ENCODE data around the gene FBXW12. TPM values are rescaled to one million over a fixed set of nuclear protein-coding genes. Genes with fewer than 3 reads are reported as not detected.
A peak's percentile ranks its signal among the peaks of the same experiment; 100 is the strongest.

The FBXW12 gene
- total RNA-seq, 1 donor from 2014 or later = not detected

DNA sequence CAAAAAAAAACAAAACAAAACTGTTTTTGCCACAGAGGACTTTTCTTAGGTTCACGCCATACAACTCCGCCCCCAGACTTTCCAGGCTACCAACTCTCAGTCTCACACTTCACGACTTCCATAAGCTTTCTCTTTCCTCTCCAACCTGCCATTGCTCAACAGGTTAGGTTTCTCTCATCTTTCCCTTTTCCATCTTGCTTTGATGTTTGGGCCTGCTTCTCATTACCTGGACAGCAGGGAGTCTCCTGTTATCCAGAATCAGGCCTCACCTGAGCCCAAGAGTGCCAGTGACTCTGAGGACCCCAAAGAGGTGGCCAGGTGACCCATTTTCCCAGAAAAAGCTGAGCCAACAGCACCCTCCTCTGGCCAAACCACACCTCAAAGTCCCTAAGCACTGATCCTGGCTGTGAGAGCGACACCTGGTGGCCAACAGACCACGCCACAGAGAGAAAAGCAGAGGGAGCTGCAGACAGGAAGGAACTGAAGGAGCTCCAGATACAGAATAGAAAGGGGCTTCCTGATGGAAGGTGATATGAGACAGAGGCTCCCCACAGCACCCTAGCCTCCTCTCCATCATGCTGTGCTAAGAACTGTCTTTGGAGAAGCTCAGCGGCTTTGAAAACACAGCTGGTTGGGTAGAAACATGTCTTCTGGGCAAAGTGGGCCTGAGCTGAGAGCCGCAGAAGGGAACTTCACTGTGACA, 63.9 kb downstream of the FBXW12 start:
- TF ChIP-seq, protein P1, sequence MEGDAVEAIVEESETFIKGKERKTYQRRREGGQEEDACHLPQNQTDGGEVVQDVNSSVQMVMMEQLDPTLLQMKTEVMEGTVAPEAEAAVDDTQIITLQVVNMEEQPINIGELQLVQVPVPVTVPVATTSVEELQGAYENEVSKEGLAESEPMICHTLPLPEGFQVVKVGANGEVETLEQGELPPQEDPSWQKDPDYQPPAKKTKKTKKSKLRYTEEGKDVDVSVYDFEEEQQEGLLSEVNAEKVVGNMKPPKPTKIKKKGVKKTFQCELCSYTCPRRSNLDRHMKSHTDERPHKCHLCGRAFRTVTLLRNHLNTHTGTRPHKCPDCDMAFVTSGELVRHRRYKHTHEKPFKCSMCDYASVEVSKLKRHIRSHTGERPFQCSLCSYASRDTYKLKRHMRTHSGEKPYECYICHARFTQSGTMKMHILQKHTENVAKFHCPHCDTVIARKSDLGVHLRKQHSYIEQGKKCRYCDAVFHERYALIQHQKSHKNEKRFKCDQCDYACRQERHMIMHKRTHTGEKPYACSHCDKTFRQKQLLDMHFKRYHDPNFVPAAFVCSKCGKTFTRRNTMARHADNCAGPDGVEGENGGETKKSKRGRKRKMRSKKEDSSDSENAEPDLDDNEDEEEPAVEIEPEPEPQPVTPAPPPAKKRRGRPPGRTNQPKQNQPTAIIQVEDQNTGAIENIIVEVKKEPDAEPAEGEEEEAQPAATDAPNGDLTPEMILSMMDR (IDR thresholded peaks at IDR 0.05) = peak; percentile 99
- DNase-seq = peak; percentile 90
- no peak overlapping the region for H3K4me3 ChIP-seq
- peaks cover 17% of the 10 kb centered on the region for H3K4me1 ChIP-seq
- peak overlapping the region; percentile 70 for H3K27ac ChIP-seq
- peaks cover 14% of the 10 kb centered on the region for H3K36me3 ChIP-seq
- no peaks in the 10 kb centered on the region for H3K9me3 ChIP-seq
- no peaks in the 10 kb centered on the region for H3K27me3 ChIP-seq
- intact Hi-C loops (cut with DNase I) = loop anchor here (5.0 kb wide), 2 partner anchors 34 to 204 kb away; no protein-coding TSS in a partner anchor
- ATAC-seq = peak; percentile 74

DNA sequence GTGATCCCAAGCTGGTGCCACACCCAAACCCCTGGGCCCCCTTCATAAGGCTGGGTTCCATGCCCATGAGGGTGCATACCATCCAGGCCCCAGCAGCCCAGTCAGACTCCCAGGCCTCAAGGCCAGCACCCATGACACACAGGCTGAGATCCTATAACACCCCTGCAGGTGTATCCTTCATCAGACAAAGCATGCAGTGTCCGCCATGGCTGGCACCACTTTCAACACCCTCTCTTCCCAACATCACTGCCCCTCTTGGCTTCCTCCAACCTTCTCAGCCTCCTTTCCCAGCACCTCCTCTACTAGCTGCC, 64.4 kb downstream of the FBXW12 start:
- TF ChIP-seq, protein P1 (IDR thresholded peaks at IDR 0.05) = no peak
- Histone ChIP-seq H3K27ac (no peak overlapping the region), H3K4me3 (no peak overlapping the region), H3K4me1 (peaks cover 21% of the 10 kb centered on the region), H3K27me3 (no peaks in the 10 kb centered on the region), H3K9me3 (no peaks in the 10 kb centered on the region), H3K36me3 (peaks cover 15% of the 10 kb centered on the region)
- no peak for ATAC-seq
- no peak for DNase-seq
- intact Hi-C loops (cut with DNase I) = loop anchor here (5.0 kb wide), 2 partner anchors 34 to 204 kb away; no protein-coding TSS in a partner anchor

DNA sequence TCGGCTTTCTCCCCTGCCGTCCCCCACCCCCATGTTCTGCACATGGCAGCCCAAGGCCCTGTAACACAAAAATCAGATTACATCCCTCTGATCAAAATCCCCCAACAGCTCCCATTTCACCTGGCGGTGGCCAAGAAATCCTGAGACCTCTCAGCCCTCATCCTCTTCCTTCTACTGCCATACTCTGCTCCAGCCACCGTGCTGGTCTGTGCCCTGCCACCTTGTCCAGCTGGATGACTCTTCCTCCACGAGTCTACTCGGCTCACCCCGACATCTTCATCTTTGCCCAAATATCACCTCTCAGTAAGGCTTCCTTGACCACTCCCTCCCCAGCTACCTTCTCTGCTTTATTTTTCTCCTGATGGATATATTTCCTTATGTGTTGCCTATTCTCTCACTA, 64.8 kb downstream of the FBXW12 start:
- Histone ChIP-seq H3K4me1 (peaks cover 25% of the 10 kb centered on the region), H3K4me3 (no peak overlapping the region), H3K36me3 (peaks cover 18% of the 10 kb centered on the region), H3K27ac (no peak overlapping the region), H3K27me3 (no peaks in the 10 kb centered on the region), H3K9me3 (no peaks in the 10 kb centered on the region)
- no peak for ATAC-seq
- DNase-seq = no peak
- intact Hi-C loops (cut with DNase I) = loop anchor here (5.0 kb wide), 2 partner anchors 35 to 205 kb away; no protein-coding TSS in a partner anchor
- TF ChIP-seq, protein P1 (IDR thresholded peaks at IDR 0.05) = no peak

DNA sequence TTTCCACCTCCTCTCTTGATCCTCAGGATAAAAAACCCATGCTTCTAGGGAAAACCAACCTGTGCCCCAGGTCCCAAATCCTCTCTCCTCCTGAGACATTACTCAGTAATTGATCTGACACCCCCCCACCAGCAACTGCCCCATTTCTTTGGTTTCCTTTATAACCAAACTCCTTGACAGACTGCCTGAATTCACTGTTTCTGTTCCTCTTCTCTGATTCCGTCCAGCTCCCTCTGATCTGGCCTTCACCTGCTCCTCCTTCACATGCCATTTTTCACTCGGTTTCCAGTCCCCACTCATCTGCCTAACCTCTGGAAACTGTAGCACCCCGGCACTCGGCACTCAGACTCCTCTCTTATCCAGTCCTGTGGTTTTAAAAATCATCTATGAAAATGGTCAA, 65.8 kb downstream of the FBXW12 start:
- no peak for ATAC-seq
- intact Hi-C loops (cut with DNase I) = loop anchor here (5.0 kb wide), 2 partner anchors 36 to 206 kb away; no protein-coding TSS in a partner anchor
- Histone ChIP-seq H3K4me3 (no peak overlapping the region), H3K27me3 (no peaks in the 10 kb centered on the region), H3K4me1 (peaks cover 28% of the 10 kb centered on the region), H3K36me3 (peaks cover 18% of the 10 kb centered on the region), H3K9me3 (no peaks in the 10 kb centered on the region), H3K27ac (no peak overlapping the region)
- TF ChIP-seq, protein P1 (IDR thresholded peaks at IDR 0.05) = no peak
- no peak for DNase-seq

DNA sequence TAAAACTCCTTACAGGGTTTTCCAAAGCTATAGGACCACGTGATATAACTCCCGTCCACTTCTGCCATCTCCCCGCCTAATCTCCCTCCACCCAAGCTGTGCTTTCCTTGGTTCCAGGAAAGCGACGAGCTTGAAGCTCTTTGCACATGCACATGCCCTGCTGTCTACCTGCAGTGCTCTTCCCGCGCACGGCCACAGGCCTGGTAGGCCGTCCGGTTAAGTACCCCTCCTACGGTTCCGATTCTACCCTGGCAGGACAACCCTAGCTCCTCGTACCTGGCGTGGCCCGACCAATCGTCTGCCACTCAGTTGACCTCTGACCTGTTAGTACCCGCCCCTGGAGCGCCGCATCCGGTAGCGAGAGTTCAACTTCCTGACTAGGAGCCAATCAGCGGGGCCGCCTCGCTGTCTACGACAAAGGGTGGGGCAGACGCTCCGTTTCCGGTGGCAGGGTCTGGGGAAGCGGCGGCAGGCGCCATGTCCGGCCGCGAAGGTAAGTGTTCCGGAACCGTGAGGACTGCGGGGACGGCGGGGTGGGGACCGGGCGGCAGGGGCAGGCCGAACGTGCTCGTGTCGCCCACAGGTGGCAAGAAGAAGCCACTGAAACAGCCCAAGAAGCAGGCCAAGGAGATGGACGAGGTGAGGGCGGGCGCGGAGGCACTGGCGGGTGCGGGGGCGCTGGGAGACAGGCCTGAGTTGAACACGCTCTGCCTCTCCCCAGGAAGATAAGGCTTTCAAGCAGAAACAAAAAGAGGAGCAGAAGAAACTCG, 68.0 kb downstream of the FBXW12 start, which contains the start of the genes CCDC51 and TMA7:
Gene CCDC51 (minus strand): TSS at position 300 of the 770 bp plus-strand sequence. CDS start 4,991 bp downstream, outside the sequence.
Gene TMA7 (plus strand): TSS at position 438 of the 770 bp plus-strand sequence. CDS start 40 bp downstream, at position 478.
- DNase-seq = peak; percentile 99
- intact Hi-C loops (cut with DNase I) = loop anchor here (5.0 kb wide), 2 partner anchors 38 to 208 kb away; no protein-coding TSS in a partner anchor
- peaks cover 18% of the 10 kb centered on the region for H3K4me1 ChIP-seq
- no peaks in the 10 kb centered on the region for H3K9me3 ChIP-seq
- ATAC-seq = peak; percentile 97
- H3K27ac ChIP-seq = peak within 1 kb of the TSS; percentile 94
- H3K36me3 ChIP-seq = peaks cover 36% of the 10 kb centered on the region
- no peaks in the 10 kb centered on the region for H3K27me3 ChIP-seq
- H3K4me3 ChIP-seq = peak within 1 kb of the TSS; percentile 74
- TF ChIP-seq, protein P1 (IDR thresholded peaks at IDR 0.05) = no peak

Measured in upper lobe of right lung (tissue), 1 donor.